Measurements from ENCODE around the gene PRELID2. TPM values are rescaled to one million over a fixed set of nuclear protein-coding genes. Genes with fewer than 3 reads are reported as not detected.

The PRELID2 gene
- total RNA-seq, 4 donors from 2014 or later = 13.6 to 19.8 (median 17.3) TPM

DNA sequence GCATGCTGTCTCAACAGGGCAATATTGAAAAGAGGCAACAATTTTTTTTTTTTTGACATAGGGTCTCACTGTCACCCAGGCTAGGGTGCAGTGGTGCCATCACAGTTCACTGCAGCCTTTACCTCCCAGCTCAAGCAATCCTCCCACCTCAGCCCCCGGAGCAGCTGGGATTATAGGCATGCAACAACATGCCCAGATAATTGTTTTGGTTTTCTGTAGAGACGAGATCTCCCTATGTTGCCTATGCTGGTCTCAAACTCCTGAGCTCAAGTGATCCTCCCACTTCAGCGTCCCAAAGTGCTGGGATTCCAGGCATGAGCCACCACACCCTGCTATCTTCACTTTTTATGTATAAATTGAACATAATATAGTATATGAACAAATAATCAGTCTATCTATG is 47.6 kb downstream of the PRELID2 start:
- Histone ChIP-seq H3K27me3 (no peaks in the 10 kb centered on the region), H3K36me3 (peaks cover 0 to 13% of the 10 kb centered on the region in 2 donors), H3K4me1 (no peaks in the 10 kb centered on the region), H3K27ac (no peak overlapping the region), H3K9me3 (no peaks in the 10 kb centered on the region), H3K4me3 (no peak overlapping the region)
- 93 to 100% methylated on average over 1 to 3 of the region's 3 CpGs for WGBS, 2 donors (ENCODE audit: low coverage in 1 of 2)
- no peak for ATAC-seq
- no peak for TF ChIP-seq POLR2AphosphoS5 (IDR thresholded peaks at IDR 0.05)
- TF ChIP-seq CTCF (IDR thresholded peaks at IDR 0.05) = no peak
- no peak for TF ChIP-seq EP300 (IDR thresholded peaks at IDR 0.05)
- TF ChIP-seq POLR2A (IDR thresholded peaks at IDR 0.05) = no peak

DNA sequence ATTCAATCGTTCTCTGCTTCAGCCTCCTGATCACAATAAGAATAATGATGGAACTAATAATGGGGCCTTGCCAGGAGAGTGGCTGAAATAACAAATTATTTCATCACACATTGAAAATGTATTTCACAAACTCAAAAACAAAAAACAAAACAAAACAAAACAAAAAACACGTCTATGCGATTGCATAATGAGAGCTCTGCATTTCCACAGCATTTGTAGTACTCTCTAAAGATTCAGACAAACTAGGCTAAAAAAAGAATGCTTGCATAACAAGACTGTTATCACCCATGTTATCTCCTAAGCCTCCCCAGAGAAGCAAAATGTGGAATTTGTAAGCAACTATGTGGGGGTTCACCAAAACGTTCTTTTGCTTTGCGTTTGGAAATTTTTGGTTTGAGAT is 48.1 kb downstream of the PRELID2 start:
- H3K4me3 ChIP-seq = no peak overlapping the region
- TF ChIP-seq POLR2A (IDR thresholded peaks at IDR 0.05) = no peak
- TF ChIP-seq EP300 (IDR thresholded peaks at IDR 0.05) = no peak
- no peak for TF ChIP-seq CTCF (IDR thresholded peaks at IDR 0.05)
- TF ChIP-seq POLR2AphosphoS5 (IDR thresholded peaks at IDR 0.05) = no peak
- WGBS, 2 donors (ENCODE audit: low coverage in 1 of 2) = 73 to 74% methylated on average over 5 of the region's 5 CpGs
- no peaks in the 10 kb centered on the region for H3K27me3 ChIP-seq
- ATAC-seq = no peak
- H3K4me1 ChIP-seq = no peaks in the 10 kb centered on the region
- peaks cover 0 to 13% of the 10 kb centered on the region in 2 donors for H3K36me3 ChIP-seq
- no peak overlapping the region for H3K27ac ChIP-seq
- H3K9me3 ChIP-seq = no peaks in the 10 kb centered on the region

- TF ChIP-seq EP300 (IDR thresholded peaks at IDR 0.05) (no peak), POLR2AphosphoS5 (IDR thresholded peaks at IDR 0.05) (no peak), POLR2A (IDR thresholded peaks at IDR 0.05) (no peak), CTCF (IDR thresholded peaks at IDR 0.05) (no peak)
- Histone ChIP-seq H3K9me3 (no peaks in the 10 kb centered on the region), H3K36me3 (peaks cover 0 to 17% of the 10 kb centered on the region in 2 donors), H3K27ac (no peak overlapping the region), H3K4me1 (no peaks in the 10 kb centered on the region), H3K4me3 (no peak overlapping the region), H3K27me3 (no peaks in the 10 kb centered on the region)
- 70 to 88% methylated on average over 1 of the region's 2 CpGs for WGBS, 2 donors (ENCODE audit: low coverage in 1 of 2)
- no peak for ATAC-seq
Observed at GRCh38 chr5:145780982-145781381, 54.2 kb downstream of the PRELID2 start.

DNA sequence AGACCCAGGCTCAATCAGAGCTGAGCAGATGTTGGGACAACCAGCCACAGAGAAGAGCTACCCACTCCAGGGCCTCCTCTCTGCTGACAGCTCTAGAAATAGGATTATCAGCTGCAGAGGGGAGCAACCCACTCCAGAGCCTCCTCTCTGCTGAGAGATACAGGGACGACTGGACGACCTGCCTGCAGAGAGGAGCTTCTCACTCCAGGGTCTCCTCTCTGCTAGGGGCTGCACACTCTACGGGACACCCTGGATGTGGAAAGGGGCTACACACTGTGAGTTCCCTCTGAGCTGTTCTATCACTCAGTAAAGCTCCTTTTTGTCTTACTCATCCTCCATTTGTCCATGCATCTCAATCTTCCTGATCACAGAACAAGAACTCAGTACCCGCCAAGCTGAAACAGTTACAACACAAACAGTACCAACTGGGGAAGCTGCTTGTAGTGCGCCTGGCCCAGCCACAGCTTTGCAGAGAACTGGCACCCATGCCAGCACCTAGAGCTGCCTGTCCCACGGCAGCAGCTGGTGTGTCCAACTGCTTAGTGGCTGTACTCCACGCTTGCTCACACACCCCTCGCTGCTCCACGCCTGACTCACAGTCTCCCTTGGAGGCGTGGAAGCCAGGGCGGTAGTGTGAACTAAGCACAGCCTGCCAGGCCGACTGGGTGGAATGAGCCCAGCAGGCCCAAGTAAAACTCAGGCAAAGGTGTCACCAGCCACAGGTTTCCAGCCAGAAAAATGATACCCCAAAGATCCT is 56.8 kb downstream of the PRELID2 start:
- Histone ChIP-seq H3K9me3 (no peaks in the 10 kb centered on the region), H3K4me3 (no peak overlapping the region), H3K27me3 (no peaks in the 10 kb centered on the region), H3K4me1 (peaks cover 0 to 8% (median 0%) of the 10 kb centered on the region in 3 donors), H3K27ac (no peak overlapping the region), H3K36me3 (peaks cover 0 to 10% of the 10 kb centered on the region in 2 donors)
- ATAC-seq = no peak
- TF ChIP-seq POLR2AphosphoS5 (IDR thresholded peaks at IDR 0.05) (no peak), EP300 (IDR thresholded peaks at IDR 0.05) (no peak), POLR2A (IDR thresholded peaks at IDR 0.05) (no peak), CTCF (IDR thresholded peaks at IDR 0.05) (no peak)
- 93 to 100% methylated on average over 1 to 3 of the region's 12 CpGs for WGBS, 2 donors (ENCODE audit: low coverage in 1 of 2)

DNA sequence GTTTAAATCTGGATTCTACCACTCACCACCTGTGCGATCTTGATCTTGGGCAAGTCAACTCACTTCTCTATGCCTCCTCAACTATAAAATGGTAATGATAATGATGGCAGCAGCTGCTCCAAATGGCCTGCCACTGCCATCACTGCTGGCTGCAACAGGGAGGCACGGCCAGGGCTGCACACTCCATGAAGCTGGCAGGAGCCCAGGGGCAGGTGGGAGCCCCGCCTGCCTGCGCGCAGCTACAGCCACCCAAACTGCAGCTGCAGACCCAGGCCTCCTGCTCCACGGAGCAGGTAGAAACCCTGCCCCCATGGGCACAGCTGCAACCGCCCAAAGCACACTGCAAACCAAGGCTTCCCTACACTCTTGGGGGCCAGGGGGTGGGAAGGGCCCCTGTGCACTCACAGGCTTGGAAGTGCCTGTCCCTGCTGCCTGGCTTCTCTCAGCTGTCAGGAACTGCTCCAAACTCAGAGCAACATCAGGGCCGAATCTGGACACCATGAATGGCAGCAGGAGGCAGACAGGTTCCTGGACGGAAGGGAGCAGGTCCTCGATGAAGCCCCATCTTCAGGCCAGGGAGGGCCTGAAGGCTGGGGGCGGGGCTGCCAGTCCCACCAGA is 57.6 kb downstream of the PRELID2 start:
- no peak overlapping the region for H3K4me3 ChIP-seq
- TF ChIP-seq POLR2A (IDR thresholded peaks at IDR 0.05) = no peak
- no peak for TF ChIP-seq POLR2AphosphoS5 (IDR thresholded peaks at IDR 0.05)
- H3K27ac ChIP-seq = no peak overlapping the region
- peaks cover 0 to 8% (median 0%) of the 10 kb centered on the region in 3 donors for H3K4me1 ChIP-seq
- peaks cover 0 to 10% of the 10 kb centered on the region in 2 donors for H3K36me3 ChIP-seq
- H3K27me3 ChIP-seq = no peaks in the 10 kb centered on the region
- WGBS, 2 donors (ENCODE audit: low coverage in 1 of 2) = no CpG with 5 or more reads among the region's 11 CpGs
- H3K9me3 ChIP-seq = no peaks in the 10 kb centered on the region
- ATAC-seq = no peak

Measured in gastroesophageal sphincter (tissue), 4 donors.